Naive B cell (primary cell): ENCODE results near the gene C1QL1. TPM values are rescaled to one million over a fixed set of nuclear protein-coding genes. Genes with fewer than 3 reads are reported as not detected.

Experiments used
- ATAC-seq, 2 donors: fragments of 150-1000 bp; cut with Tn5 transposase; 2 replicates each; pipeline ENCODE4 v1.10.0; 2021; ENCODE audit warnings: low read depth in 2 of 2, mild to moderate bottlenecking in 2 of 2, moderate library complexity in 2 of 2
- DNase-seq: peaks from one replicate; pipeline ENCODE4 v3.0.0; 2022
- H3K27ac Mint-ChIP-seq, 6 donors: one replicate each; pipeline ENCODE4 v1.8.0; 2020 to 2022; ENCODE audit warnings: mild to moderate bottlenecking in 6 of 6, mixed read lengths in 6 of 6, moderate library complexity in 5 of 6, inconsistent platforms in 2 of 6
- H3K27me3 Mint-ChIP-seq, 3 donors: one replicate each; pipeline ENCODE4 v1.8.0; 2021 to 2022; ENCODE audit warnings: mixed read lengths in 3 of 3, mild to moderate bottlenecking in 1 of 3
- H3K36me3 Mint-ChIP-seq, 2 donors: one replicate each; pipeline ENCODE4 v1.8.0; 2020 to 2022; ENCODE audit warnings: mixed read lengths in 2 of 2, inconsistent platforms in 1 of 2, mild to moderate bottlenecking in 1 of 2
- H3K4me1 Mint-ChIP-seq, 3 donors: one replicate each; pipeline ENCODE4 v1.8.0; 2020 to 2022; ENCODE audit warnings: mixed read lengths in 3 of 3, inconsistent platforms in 1 of 3, mild to moderate bottlenecking in 1 of 3, moderate library complexity in 1 of 3
- H3K4me3 Mint-ChIP-seq, 8 donors: one replicate each; pipeline ENCODE4 v1.8.0; 2020 to 2022; ENCODE audit warnings: mild to moderate bottlenecking in 8 of 8, mixed read lengths in 8 of 8, moderate library complexity in 8 of 8, inconsistent platforms in 2 of 8
- H3K9me3 Mint-ChIP-seq, 7 donors: one replicate each; pipeline ENCODE4 v1.8.0; 2020 to 2022; ENCODE audit warnings: mixed read lengths in 7 of 7, mild to moderate bottlenecking in 5 of 7, inconsistent platforms in 2 of 7, moderate library complexity in 1 of 7
- polyA plus RNA-seq, 6 donors: library from polyadenylated mRNA; unstranded; fragments of 300-500 nt; fragmentation: Illumina TruSeq; gene quantifications; one replicate each; pipeline ENCODE4 v1.2.3, GENCODE V29; 2021; ENCODE audit warnings: low read depth in 6 of 6

C1QL1 gene
- polyA plus RNA-seq, 6 donors from 2014 or later = not detected

GRCh38 chr17:44981221-44981968 lies 13.3 kb upstream of the C1QL1 start:
- H3K27ac Mint-ChIP-seq = peak overlapping the region in 1 of 6 donors; percentile 2

GRCh38 chr17:44979426-44979995 lies 11.4 kb upstream of the C1QL1 start:
- peaks cover 42 to 76% (median 43%) of the 10 kb centered on the region in 3 donors for H3K27me3 Mint-ChIP-seq
- H3K4me3 Mint-ChIP-seq = peak overlapping the region in 1 of 8 donors; percentile 31
- H3K4me1 Mint-ChIP-seq = peaks cover 0 to 4% (median 3%) of the 10 kb centered on the region in 3 donors
- DNase-seq (no peak), ATAC-seq (no peak)
- H3K36me3 Mint-ChIP-seq = no peaks in the 10 kb centered on the region
- H3K9me3 Mint-ChIP-seq = no peaks in the 10 kb centered on the region
- no peak overlapping the region for H3K27ac Mint-ChIP-seq

More at GRCh38 chr17:44981221-44981968, 13.3 kb upstream of the C1QL1 start:
- Mint-ChIP-seq H3K4me1 (peaks cover 0 to 4% (median 3%) of the 10 kb centered on the region in 3 donors), H3K4me3 (no peak overlapping the region), H3K9me3 (no peaks in the 10 kb centered on the region), H3K27me3 (peaks cover 44 to 65% (median 48%) of the 10 kb centered on the region in 3 donors), H3K36me3 (no peaks in the 10 kb centered on the region)
- DNase-seq (no peak), ATAC-seq (no peak)

- no peaks in the 10 kb centered on the region for H3K36me3 Mint-ChIP-seq
- ATAC-seq (no peak), DNase-seq (no peak)
- H3K4me1 Mint-ChIP-seq = peaks cover 0 to 4% (median 3%) of the 10 kb centered on the region in 3 donors
- no peak overlapping the region for H3K4me3 Mint-ChIP-seq
- no peaks in the 10 kb centered on the region for H3K9me3 Mint-ChIP-seq
- H3K27me3 Mint-ChIP-seq = peaks cover 42 to 81% (median 43%) of the 10 kb centered on the region in 3 donors
- H3K27ac Mint-ChIP-seq = no peak overlapping the region
Measured at GRCh38 chr17:44978807-44979206, 10.7 kb upstream of the C1QL1 start.

GRCh38 chr17:44977814-44978550 lies 9.9 kb upstream of the C1QL1 start:
- Mint-ChIP-seq H3K4me3 (no peak overlapping the region), H3K4me1 (peaks cover 0 to 4% (median 3%) of the 10 kb centered on the region in 3 donors), H3K27ac (no peak overlapping the region), H3K27me3 (peaks cover 42 to 84% (median 43%) of the 10 kb centered on the region in 3 donors), H3K36me3 (no peaks in the 10 kb centered on the region), H3K9me3 (no peaks in the 10 kb centered on the region)
- ATAC-seq (no peak), DNase-seq (no peak)

GRCh38 chr17:44977065-44977464 lies 9.0 kb upstream of the C1QL1 start:
- H3K27ac Mint-ChIP-seq = no peak overlapping the region
- DNase-seq (no peak), ATAC-seq (no peak)
- H3K4me1 Mint-ChIP-seq = no peaks in the 10 kb centered on the region
- H3K9me3 Mint-ChIP-seq = no peaks in the 10 kb centered on the region
- no peak overlapping the region for H3K4me3 Mint-ChIP-seq
- H3K36me3 Mint-ChIP-seq = no peaks in the 10 kb centered on the region
- peaks cover 42 to 88% (median 43%) of the 10 kb centered on the region in 3 donors for H3K27me3 Mint-ChIP-seq

- H3K27me3 Mint-ChIP-seq = peaks cover 37 to 85% (median 40%) of the 10 kb centered on the region in 3 donors
- ATAC-seq (no peak), DNase-seq (no peak)
- no peaks in the 10 kb centered on the region for H3K4me1 Mint-ChIP-seq
- H3K36me3 Mint-ChIP-seq = no peaks in the 10 kb centered on the region
- H3K27ac Mint-ChIP-seq = no peak overlapping the region
- H3K9me3 Mint-ChIP-seq = no peaks in the 10 kb centered on the region
- H3K4me3 Mint-ChIP-seq = no peak overlapping the region
Measured at GRCh38 chr17:44976206-44976605, 8.1 kb upstream of the C1QL1 start.

- Mint-ChIP-seq H3K4me3 (no peak overlapping the region), H3K4me1 (peaks cover 12 to 18% (median 18%) of the 10 kb centered on the region in 3 donors), H3K27ac (no peak overlapping the region), H3K27me3 (peaks cover 26 to 73% (median 32%) of the 10 kb centered on the region in 3 donors), H3K9me3 (peaks cover 0 to 3% (median 0%) of the 10 kb centered on the region in 7 donors), H3K36me3 (no peaks in the 10 kb centered on the region)
- ATAC-seq (no peak), DNase-seq (no peak)
Measured at GRCh38 chr17:44972953-44973352, 4.8 kb upstream of the C1QL1 start.

DNA sequence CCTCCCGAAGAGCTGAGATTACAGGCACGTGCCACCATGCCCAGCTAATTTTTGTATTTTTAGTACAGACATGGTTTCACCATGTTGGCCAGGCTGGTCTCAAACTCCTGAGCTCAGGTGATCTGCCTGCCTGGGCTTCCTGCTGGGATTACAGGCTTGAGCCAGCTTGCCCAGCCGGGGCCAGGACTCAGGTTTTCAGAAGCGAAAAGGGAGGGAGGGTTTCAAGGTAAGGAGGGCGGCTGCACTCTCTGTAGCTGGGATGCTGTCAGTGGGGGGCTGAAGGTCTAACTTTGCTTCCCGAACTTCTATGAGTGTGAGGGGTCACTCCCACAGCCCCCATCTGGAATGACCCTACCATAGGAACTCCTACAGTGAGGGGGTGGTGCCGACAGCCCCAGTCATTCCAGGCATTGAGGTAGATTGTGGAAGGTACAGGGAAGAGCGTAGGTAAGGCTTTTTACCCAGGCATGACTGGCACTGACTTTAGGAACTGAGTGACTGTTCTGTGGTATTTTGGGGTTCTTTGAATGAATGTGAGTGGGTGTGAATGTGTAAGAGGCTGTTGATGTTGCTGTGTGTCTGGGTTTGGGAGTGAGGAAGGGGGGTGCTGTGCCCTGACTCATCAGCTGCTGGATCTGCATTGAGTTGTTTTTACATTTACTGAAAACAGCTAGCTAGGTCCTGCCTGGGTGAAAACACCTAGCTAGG lies 3.8 kb upstream of the C1QL1 start:
- Mint-ChIP-seq H3K36me3 (no peaks in the 10 kb centered on the region), H3K4me3 (peak overlapping the region in 1 of 8 donors; percentile 53), H3K9me3 (peaks cover 0 to 3% (median 0%) of the 10 kb centered on the region in 7 donors), H3K27me3 (peaks cover 22 to 67% (median 27%) of the 10 kb centered on the region in 3 donors), H3K27ac (no peak overlapping the region), H3K4me1 (peaks cover 16 to 23% (median 21%) of the 10 kb centered on the region in 3 donors)
- no peak for ATAC-seq
- DNase-seq = no peak

GRCh38 chr17:44970136-44970741 lies 2.1 kb upstream of the C1QL1 start:
- Mint-ChIP-seq H3K27me3 (peaks cover 28 to 69% (median 36%) of the 10 kb centered on the region in 3 donors), H3K9me3 (peaks cover 0 to 5% (median 0%) of the 10 kb centered on the region in 7 donors), H3K36me3 (peaks cover 0 to 5% of the 10 kb centered on the region in 2 donors), H3K27ac (no peak overlapping the region), H3K4me1 (peaks cover 28 to 36% (median 36%) of the 10 kb centered on the region in 3 donors), H3K4me3 (peak overlapping the region; percentile 48 to 91 (median 76))
- DNase-seq (no peak), ATAC-seq (peak; percentile 10 to 15)

DNA sequence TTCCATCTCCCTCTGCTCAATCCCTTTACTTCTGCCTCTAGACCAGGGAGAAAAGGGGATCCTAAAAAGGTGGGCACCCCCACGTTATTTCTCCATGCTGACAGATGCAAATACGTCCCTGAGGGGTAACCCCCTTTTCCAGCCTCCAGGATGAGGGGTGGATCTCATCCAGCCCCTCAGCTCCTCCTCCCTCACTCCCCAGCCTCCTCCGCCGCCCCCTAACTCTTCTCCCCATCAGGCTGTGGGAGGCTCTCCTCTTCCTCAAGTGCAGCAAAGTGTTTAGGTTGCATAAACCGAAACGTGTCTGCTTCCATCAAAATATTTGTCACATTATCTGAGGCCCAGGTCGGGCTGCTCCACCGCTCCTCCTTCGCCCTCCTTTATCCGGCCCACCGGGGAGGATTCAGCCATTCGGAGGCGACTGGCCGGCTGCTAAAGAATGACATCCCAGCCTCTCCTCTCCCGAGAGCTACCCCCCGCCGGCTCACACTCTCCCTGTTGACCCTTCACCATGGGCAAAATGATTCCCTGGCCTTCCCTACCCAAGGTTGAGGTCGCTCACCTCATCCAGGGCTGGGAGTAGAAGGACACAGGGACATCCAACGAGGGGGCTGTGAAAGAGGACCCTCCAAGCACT lies 1.2 kb upstream of the C1QL1 start:
- H3K4me3 Mint-ChIP-seq = peak overlapping the region; percentile 48 to 91 (median 80)
- no peak for ATAC-seq
- H3K36me3 Mint-ChIP-seq = peaks cover 0 to 10% of the 10 kb centered on the region in 2 donors
- peaks cover 28 to 72% (median 44%) of the 10 kb centered on the region in 3 donors for H3K27me3 Mint-ChIP-seq
- peak overlapping the region in 3 of 6 donors; percentile 6 to 22 (median 10) for H3K27ac Mint-ChIP-seq
- DNase-seq = no peak
- H3K9me3 Mint-ChIP-seq = peaks cover 0 to 5% (median 0%) of the 10 kb centered on the region in 7 donors
- H3K4me1 Mint-ChIP-seq = peaks cover 29 to 40% (median 36%) of the 10 kb centered on the region in 3 donors

- Mint-ChIP-seq H3K9me3 (peaks cover 0 to 5% (median 0%) of the 10 kb centered on the region in 7 donors), H3K4me1 (peaks cover 29 to 40% (median 36%) of the 10 kb centered on the region in 3 donors), H3K27me3 (peaks cover 39 to 78% (median 58%) of the 10 kb centered on the region in 3 donors), H3K4me3 (peak overlapping the region in 1 of 8 donors; percentile 66), H3K36me3 (peaks cover 0 to 13% of the 10 kb centered on the region in 2 donors), H3K27ac (no peak overlapping the region)
- DNase-seq = no peak
- ATAC-seq = peak; percentile 2 to 8
Measured at GRCh38 chr17:44967907-44968224, 237 bp downstream of the C1QL1 start.
